Epithelial cell of prostate (primary cell): ENCODE measurements around the gene NOL11.
"Not testable (repeated sequence)": the region's sequence is repeated elsewhere in the genome, so short reads cannot be mapped to it uniquely, and the experiment has no call there.

Experiments used
- DNase-seq: peaks from one replicate; pipeline ENCODE4 v3.0.0-alpha.2; 2011; ENCODE audit warnings: low read depth, low spot score
- H3K27ac ChIP-seq: fragments of 450-650 bp; 2 replicates; pipeline ENCODE4 v1.5.1; 2017; ENCODE audit warnings: mild to moderate bottlenecking

Gene NOL11

DNA sequence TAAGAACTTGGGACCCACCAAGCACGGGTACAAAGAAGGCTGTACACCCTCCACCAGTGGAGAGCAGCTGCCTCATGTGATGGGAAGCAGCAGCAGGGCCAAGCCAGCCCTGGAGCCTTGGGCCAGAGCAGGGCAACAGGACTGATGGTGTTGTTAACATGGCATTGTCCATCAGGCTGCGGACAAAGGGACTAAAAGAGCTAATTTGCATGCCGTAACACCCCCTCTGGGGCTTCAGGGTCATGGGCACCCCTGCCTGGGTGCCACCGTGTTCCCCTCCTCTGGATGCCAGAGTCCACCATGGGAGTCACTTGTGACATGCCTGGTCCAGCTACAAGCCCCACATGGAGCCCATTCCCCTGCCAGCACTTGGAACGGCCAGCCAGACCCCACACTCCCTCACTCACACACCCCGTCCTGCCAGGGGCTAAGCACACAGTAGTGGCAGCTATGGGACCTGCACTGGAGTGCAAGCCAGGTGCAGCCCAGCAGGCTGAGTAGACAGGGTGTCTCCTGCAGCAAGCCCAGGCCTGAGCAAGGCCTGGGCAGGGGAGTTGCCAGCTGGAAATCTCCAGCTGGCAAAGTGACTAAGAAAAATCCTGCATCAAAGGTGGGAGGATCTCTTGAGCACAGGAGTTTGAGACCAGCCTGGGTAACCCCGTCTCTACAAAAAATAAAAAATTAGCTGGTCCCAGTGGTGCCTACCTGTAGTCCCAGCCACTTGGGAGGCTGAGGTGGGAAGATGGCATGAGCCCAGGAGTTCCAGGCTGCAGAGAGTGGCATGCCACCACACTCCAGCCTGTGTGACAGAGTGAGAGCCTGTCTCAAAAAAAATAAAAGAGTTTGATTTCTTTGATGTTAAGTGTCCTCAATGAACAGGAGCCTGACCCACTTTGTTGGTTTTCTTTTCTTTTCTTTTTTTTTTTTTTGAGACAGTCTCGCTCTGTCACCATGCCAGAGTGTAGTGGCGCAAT, 33.7 kb downstream of the NOL11 start:
- no peak for DNase-seq
- H3K27ac ChIP-seq = no peak overlapping the region

DNA sequence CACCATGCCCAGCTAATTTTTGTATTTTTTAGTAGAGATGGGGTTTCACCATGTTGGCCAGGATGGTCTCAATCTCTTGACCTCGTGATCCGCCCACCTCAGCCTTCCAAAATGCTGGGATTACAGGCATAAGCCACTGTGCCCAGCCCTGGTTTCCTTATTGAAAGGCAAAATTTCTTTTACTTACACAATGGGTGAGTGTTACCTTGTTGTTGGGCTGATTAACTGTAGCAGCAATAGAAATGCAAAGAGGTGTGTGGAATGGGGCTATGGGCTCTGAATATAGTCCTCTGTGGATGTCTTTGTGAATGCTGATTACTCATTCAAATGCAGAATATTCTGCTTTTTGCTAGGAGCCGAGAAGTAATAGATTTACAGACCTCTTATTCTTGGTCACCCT, 34.4 kb downstream of the NOL11 start:
- not testable (repeated sequence) for DNase-seq, H3K27ac ChIP-seq

DNA sequence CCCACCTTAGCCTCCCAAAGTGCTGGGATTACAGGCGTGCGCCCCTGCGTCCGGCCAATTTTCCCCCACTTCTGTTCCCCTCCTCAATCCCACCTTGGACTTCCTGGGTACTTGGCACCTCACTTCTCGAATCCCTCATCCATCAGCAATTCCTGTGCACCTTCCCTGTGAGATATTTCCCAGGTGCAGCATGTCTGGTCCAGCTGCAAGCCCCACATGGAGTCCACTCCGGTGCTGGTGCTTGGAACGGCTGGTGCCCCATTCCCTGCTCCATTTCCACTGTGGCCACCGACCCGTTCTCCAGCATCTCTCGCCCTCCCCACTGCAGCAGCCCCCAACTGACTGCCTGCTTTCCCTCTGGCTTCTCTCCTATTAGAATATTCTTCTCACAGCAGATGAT, 35.3 kb downstream of the NOL11 start:
- no peak for DNase-seq

DNA sequence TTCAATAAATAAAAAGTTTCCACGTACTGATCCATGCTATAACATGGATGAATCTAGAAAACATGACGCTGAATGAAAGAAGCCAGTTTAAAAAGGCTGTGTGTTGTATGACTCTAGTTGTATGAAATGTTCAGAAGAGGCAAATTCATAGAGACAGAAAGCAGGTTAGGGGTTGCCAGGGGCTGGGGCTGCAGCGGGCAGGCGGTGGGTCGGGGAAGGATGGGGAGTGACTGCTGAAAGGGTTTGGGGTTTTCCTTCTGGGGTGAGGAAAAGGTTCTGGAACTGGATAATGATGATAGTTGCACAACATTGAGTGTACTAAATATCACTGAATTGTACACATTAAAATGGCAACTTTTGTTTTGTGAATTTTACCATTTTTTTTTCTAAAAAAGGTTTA, 36.3 kb downstream of the NOL11 start:
- no peak for DNase-seq
- H3K27ac ChIP-seq = no peak overlapping the region

More for the DNA sequence above, 35.3 kb downstream of the NOL11 start:
- no peak overlapping the region for H3K27ac ChIP-seq

DNA sequence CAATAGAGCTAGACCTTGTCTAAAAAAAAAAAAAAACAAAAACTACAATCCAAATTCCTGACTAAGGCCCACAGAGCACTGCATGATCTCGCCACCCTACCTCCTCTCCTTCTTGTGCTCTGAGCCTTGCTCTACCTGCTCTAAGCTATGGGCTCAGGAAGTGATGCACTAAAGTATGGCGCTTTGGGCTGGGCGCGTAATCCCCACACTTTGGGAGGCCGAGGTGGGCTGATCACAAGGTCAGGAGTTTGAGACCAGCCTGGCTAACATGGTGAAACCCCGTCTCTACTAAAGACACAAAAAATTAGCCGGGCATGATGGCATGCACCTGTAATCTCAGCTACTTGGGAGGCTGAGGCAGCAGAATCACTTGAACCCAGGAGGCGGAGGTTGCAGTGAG, 37.0 kb downstream of the NOL11 start:
- not testable (repeated sequence) for DNase-seq, H3K27ac ChIP-seq

DNA sequence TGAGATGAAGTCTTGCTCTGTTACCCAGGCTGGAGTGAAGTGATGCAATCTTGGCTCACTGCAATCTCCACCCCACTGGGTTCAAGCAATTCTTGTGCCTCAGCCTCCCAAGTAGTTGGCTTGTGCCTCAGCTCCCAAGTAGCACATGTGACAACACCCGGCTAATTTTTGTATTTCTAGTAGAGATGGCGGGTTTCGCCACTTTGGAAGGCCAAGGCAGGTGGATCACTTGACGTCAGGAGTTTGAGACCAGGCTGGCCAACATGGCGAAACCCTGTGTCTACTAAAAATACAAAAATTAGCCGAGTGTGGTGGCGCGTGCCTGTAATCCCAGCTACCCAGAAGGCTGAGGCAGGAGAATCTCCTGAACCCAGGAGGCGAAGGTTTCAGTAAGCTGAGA, 39.0 kb downstream of the NOL11 start:
- DNase-seq, H3K27ac ChIP-seq: not testable (repeated sequence)

DNA sequence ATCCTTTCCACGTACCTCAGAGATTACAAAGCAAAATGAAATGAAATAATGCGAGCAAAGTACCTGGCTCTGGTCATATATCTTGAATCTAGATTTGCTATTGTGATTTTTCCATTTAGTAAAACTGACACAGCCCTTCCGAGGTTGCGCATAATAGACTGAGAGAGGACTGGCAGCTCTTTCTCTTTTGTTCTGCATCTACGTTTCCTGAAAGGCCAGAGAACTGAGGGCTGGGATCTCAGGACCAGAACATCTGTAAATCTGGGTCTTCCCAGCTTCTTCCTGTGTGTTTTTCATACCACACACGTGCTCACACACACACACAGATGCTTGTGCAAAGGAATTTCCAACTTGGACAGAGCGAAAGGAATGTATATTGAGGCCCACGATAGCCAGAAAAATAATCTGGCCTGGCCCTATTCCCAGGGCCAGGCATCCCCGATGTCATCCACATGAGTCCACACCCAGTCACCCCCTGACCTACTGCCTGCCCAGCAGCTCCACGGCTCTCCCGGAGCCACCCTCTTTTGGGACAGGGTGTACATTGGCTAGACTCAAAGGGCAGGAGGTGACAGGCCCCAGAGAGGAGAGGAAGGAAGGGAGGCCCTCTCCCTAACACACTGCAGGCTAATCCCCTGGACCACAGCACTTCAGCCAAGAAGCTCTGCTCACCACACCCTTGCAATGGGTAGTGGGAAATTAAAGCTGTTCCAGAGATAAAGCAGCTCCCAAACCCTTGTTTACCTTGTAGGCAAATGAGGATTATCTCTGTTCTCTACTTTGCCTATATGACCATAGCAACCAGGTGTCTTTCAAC, 41.8 kb downstream of the NOL11 start:
- no peak for DNase-seq
- H3K27ac ChIP-seq = no peak overlapping the region

DNA sequence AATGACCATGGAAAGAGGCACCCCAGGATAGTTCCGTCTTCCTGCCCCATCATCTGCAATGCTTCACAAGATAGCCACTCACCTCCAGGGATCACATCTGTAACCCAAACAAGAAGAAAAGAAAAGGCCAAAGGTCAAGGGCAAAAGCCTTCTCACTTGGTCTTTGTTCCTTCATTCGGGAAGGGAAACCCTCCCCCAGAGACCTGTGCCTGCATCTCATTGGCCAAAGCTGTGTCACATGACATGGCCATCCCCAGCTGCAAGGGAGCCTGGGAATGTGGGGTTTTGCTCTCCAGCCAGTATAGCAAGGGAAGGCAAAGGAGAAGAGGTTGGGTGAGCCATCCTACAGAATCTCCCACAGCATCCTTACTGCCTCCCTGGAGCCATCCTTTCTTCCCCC, 47.9 kb downstream of the NOL11 start:
- DNase-seq = no peak
- H3K27ac ChIP-seq = no peak overlapping the region

DNA sequence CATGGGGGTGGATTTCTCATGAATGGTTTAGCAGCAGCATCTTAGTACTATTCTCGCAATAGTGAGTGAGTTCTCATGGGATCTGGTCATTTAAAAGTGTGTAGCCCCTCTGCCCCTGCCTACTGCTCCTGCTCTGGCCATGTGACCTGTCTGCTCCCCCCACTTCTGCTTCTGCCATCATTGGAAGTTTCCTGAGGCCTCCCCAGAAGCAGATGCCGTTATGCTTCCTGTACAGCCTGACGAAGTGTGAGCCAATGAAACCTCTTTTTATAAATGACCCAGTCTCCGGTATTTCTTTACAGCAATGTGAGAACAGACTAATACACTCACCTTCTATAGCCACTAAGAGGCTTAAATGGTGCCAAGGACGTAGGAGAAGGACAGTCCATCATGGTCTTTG, 51.5 kb downstream of the NOL11 start:
- DNase-seq = no peak
- H3K27ac ChIP-seq = no peak overlapping the region

DNA sequence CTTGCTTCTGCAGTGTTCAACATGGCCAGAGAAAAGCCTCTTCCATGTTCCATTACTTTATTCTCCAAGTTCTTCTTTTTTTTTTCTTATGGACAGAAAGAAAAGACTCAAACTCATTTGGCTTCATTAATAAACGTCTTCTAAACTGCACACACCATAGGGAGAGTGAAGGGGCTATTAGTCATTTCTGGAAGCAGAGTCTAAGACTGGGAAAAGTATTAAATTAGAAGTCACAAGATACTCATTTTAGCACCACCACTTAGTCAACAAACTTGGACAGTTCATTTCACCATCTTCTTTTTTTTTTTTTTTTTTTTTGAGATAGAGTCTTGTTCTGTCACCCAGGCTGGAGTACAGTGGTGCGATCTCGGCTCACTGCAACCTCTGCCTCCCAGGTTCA, 52.8 kb downstream of the NOL11 start:
- H3K27ac ChIP-seq = no peak overlapping the region
- DNase-seq = no peak

DNA sequence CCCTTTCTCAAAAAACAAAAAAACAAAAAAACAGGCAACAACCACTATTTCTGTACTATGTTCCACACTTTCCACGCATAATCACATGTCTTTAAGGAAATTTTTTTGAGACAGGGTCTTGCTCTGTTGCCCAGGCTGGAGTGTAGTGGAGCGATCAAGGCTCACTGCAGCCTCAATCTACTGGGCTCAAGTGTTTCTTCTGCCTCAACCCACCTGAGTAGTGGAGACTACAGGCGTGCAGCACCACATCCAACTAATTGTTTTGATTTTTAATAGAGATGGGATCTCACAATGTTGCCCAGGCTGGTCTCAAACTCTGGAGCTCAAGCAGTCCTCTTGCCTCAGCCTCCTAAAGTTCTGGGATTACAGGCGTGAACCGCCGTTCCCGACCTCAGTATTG, 54.9 kb downstream of the NOL11 start:
- H3K27ac ChIP-seq = no peak overlapping the region
- DNase-seq = no peak

DNA sequence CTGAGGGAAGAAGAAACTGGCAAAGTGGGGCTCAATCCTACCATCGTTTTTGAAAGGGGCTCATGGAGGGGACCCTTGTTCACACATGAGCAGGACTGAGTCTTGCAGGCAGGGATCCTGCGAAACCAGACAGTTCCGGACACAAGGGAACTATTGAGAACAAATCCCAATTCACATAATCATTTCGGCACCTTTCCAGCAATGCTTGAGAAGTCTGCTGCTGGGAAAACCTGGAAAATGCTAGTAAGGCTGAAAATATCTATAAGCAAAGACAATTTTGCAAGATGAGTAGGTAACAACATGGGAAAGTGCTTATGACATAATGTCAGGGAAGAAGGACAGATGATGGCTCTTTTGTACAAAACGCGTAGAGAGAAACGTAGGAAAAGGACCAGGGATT, 55.5 kb downstream of the NOL11 start:
- H3K27ac ChIP-seq = no peak overlapping the region
- DNase-seq = no peak

DNA sequence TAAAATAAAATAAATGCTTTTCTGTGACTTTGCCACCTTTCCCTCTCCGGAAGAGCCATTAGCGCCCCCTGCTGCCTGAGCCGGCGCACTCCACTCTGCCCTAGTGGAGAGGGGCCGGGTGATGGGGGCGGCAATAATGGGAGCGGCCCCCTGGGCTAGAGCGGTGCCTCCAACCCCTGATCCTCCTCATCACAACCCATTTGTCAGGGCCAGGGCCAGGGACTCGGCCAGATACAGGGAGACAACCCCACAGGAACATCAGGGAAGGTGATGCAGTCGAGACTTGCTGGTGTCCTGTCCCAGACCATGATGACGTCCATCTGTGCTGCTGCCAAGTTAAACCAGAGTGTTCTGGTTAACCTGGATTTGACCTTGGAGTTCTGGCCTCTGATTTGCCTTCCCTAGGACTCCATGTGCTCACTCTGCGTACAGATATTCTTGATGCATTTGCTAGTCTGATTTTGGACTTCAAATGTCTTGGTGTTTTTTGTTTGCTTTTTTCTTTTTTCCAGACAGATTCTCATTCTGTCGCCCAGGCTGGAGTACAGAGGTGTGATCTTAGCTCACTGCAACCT, 61.4 kb downstream of the NOL11 start:
- no peak overlapping the region for H3K27ac ChIP-seq
- no peak for DNase-seq

DNA sequence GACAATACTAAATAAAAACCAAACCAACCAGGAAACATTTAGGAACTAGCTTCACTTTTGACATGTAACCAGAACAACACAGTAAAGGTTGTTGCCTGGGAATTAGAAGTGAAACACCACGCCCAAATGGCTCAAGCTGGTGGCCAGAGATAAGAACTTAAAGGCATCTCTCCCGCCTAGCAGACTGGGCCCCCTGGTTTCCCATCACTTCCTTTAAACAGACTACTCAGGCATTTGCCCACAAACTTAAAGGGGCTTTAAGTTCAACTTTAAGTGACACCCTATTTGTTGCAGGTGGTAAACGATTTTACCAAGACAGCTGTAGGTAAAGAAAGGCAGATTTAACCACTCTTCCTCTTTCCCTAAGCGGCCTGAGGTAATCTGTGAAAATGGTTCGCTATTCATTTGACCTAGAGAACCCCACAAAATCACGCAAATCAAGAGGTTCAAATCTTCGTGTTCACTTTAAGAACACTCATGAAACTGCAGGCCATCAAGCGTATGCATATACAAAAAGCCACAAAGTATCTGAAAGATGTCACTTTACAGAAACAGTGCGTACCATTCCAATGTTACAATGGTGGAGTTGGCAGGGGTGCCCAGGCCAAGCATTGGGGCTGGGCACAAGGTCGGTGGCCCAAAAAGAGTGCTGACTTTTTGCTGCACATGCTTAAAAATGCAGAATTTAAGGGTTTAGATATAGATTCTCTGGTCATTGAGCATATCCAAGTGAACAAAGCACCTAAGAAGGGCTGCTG, 66.8 kb downstream of the NOL11 start:
- H3K27ac ChIP-seq = no peak overlapping the region
- no peak for DNase-seq

DNA sequence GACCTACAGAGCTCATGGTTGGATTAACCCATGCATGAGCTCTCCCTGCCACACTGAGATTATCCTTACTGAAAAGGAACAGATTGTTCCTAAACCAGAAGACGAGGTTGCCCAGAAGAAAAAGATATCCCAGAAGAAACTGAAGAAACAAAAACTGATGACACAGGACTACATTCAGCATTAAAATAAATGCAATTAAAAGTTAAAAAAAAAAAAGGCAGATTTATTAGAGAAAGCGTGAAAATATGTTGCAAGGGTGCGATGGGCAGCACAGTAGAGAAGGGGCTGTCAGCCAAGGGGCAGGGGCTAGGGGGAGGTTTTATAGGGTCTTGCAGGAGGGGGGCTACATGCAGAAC, 67.4 kb downstream of the NOL11 start:
- H3K27ac ChIP-seq = no peak overlapping the region
- no peak for DNase-seq

DNA sequence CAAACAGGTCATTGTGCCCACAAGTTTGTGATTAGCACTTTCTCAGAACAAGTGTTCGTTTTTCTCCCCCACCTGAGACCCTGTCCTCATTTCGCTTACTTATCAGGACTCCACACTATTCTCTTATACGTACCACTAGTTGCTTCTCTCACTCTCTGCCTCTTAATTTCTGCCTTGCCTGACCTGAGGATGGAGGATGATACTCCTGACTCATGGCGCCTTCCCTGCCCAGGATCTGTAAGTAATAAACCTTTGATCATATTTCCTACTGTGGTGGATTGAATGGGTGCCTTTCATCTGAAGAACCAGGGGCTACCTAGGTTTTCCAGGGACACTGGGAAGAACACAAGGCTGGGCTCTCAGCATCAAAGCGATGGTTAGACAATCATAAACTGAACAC, 67.8 kb downstream of the NOL11 start:
- no peak overlapping the region for H3K27ac ChIP-seq
- DNase-seq = no peak
